RWPE2 (cell line): ENCODE data around the gene SLC12A1.

Experiments
- ATAC-seq: fragments of 200-7000 bp; cut with Tn5 transposase; 3 replicates; pipeline ENCODE4 v1.9.1; 2021; ENCODE audit warnings: low read depth
- DNase-seq: peaks from one replicate; pipeline ENCODE4 v3.0.0-alpha.2; 2020; ENCODE audit warnings: low spot score
- H3K27ac ChIP-seq: fragments of 450-650 bp; 2 replicates; pipeline ENCODE4 v1.5.1; 2017; ENCODE audit warnings: mild to moderate bottlenecking; ENCODE audit not compliant: poor library complexity, severe bottlenecking
- H3K27me3 ChIP-seq: fragments of 250-450 bp; sonication (Bioruptor Pico); 2 replicates; pipeline ENCODE4 v1.5.1; 2021; ENCODE audit warnings: mild to moderate bottlenecking, moderate library complexity; ENCODE audit not compliant: insufficient read depth, poor library complexity, severe bottlenecking
- H3K36me3 ChIP-seq: fragments of 250-450 bp; sonication (Bioruptor Pico); 2 replicates; pipeline ENCODE4 v1.5.1; 2020; ENCODE audit warnings: low read depth, mild to moderate bottlenecking, moderate library complexity
- H3K4me1 ChIP-seq: fragments of 250-450 bp; sonication (Bioruptor Pico); 2 replicates; pipeline ENCODE4 v1.5.1; 2021; ENCODE audit warnings: mild to moderate bottlenecking, moderate library complexity; ENCODE audit not compliant: insufficient read depth, poor library complexity, severe bottlenecking
- H3K4me3 ChIP-seq: fragments of 250-450 bp; sonication (Bioruptor Pico); 2 replicates; pipeline ENCODE4 v1.5.1; 2021; ENCODE audit warnings: mild to moderate bottlenecking, moderate library complexity; ENCODE audit not compliant: severe bottlenecking
- H3K9me3 ChIP-seq: fragments of 250-450 bp; sonication (Bioruptor Pico); 2 replicates; pipeline ENCODE4 v1.5.1; 2021; ENCODE audit warnings: mild to moderate bottlenecking, moderate library complexity; ENCODE audit not compliant: severe bottlenecking
- TF ChIP-seq, protein P1 (sequence below): fragments of 450-650 bp; IDR thresholded peaks from one replicate; pipeline ENCODE4 v1.5.1; 2017; ENCODE audit warnings: mild to moderate bottlenecking, moderate library complexity; ENCODE audit not compliant: poor library complexity, severe bottlenecking

The SLC12A1 gene

DNA sequence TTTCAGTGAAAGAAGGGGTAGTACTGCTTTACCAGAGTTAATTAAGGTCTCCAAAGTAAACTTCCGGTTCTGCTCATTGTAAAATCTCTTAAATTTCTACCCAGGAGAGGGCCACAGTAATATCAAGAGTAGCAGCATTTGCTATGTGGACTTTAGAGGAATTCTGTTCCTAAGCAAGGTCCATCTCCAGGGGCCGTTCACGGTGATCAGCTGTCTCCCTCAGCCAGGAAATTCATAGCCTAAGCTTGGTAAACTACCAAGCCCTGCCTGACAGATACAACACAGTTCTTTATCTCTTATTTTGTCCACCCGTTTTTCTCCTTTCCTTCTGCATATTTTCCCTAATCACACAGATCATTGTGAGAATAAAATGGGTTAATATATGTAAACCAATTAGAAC, 127.4 kb downstream of the SLC12A1 start:
- H3K27ac ChIP-seq: peak overlapping the region; percentile 81

DNA sequence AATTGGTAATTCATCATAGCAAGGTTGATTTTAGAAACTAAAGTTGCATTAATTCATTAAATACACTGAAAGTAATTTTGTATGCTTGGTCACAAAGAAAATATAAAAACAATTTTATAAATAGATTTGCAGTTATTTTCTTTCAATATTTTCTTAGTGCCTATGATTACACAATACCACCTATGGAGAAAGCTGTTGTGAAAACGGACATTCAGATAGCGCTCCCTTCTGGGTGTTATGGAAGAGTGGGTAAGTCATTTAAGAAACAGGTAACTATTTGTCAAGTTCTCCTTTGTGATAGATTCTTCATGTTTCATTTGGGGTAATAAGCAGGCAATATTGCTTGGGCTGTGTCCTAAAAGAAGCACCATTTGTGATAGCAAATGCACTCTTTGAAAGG, 128.2 kb downstream of the SLC12A1 start:
- Histone ChIP-seq H3K4me3 (no peak overlapping the region), H3K36me3 (peaks cover 63% of the 10 kb centered on the region), H3K27me3 (no peaks in the 10 kb centered on the region), H3K27ac (no peak overlapping the region), H3K4me1 (peaks cover 19% of the 10 kb centered on the region), H3K9me3 (no peaks in the 10 kb centered on the region)
- TF ChIP-seq, protein P1, sequence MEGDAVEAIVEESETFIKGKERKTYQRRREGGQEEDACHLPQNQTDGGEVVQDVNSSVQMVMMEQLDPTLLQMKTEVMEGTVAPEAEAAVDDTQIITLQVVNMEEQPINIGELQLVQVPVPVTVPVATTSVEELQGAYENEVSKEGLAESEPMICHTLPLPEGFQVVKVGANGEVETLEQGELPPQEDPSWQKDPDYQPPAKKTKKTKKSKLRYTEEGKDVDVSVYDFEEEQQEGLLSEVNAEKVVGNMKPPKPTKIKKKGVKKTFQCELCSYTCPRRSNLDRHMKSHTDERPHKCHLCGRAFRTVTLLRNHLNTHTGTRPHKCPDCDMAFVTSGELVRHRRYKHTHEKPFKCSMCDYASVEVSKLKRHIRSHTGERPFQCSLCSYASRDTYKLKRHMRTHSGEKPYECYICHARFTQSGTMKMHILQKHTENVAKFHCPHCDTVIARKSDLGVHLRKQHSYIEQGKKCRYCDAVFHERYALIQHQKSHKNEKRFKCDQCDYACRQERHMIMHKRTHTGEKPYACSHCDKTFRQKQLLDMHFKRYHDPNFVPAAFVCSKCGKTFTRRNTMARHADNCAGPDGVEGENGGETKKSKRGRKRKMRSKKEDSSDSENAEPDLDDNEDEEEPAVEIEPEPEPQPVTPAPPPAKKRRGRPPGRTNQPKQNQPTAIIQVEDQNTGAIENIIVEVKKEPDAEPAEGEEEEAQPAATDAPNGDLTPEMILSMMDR: no peak
- no peak for ATAC-seq
- no peak for DNase-seq

More for the DNA sequence above, 127.4 kb downstream of the SLC12A1 start:
- no peak for ATAC-seq
- Histone ChIP-seq H3K4me1 (peaks cover 19% of the 10 kb centered on the region), H3K27me3 (no peaks in the 10 kb centered on the region), H3K9me3 (no peaks in the 10 kb centered on the region), H3K36me3 (peaks cover 55% of the 10 kb centered on the region), H3K4me3 (peak overlapping the region; percentile 82)
- TF ChIP-seq, protein P1: no peak
- DNase-seq: no peak

DNA sequence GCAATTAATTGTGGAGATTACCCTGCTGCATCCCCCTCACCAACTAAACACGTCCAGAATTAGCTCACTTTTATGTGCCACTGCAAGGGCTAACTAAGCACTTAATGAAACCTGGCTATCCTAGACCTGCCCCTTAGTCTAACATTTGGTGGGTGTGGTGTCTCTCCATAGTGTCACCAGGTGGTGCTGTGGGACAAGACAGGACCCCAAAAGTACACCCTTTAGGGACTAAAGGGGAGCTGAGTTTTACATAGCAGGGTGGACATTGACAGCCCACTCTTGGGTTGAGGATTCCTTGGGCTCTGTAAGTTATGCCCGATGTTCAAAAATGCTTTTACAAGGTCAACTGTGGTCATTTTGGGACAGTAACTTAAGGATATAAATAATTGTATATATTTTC, 130.8 kb downstream of the SLC12A1 start:
- no peak for DNase-seq
- peaks cover 89% of the 10 kb centered on the region for H3K36me3 ChIP-seq
- TF ChIP-seq, protein P1: peak; percentile 56
- peak; percentile 20; the same call in 1 of the 3 replicates for ATAC-seq
- H3K4me1 ChIP-seq: peaks cover 14% of the 10 kb centered on the region
- no peaks in the 10 kb centered on the region for H3K27me3 ChIP-seq
- no peaks in the 10 kb centered on the region for H3K9me3 ChIP-seq
- no peak overlapping the region for H3K4me3 ChIP-seq
- H3K27ac ChIP-seq: no peak overlapping the region

DNA sequence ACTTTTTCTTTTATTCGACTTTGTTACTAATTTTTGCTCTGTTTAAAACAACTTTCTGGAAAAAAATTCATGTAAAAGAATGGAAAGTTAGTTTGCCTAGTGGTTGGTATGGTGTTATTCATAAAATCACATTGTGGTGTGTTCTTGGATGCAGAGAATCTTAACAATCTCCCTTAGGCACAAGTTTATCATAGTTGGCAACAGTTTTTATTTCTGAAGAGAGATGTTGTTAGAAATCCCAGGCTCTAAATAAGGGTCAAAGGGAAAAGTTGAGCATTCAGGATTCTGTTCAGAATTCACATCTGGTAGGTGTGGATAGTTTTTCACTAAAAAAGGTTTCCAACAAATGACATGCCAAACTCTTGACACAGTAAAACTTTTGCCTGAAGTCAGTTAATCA, 131.5 kb downstream of the SLC12A1 start:
- no peak for ATAC-seq
- Histone ChIP-seq H3K27me3 (no peaks in the 10 kb centered on the region), H3K9me3 (no peaks in the 10 kb centered on the region), H3K27ac (no peak overlapping the region), H3K36me3 (peaks cover 96% of the 10 kb centered on the region), H3K4me3 (no peak overlapping the region), H3K4me1 (peaks cover 14% of the 10 kb centered on the region)
- TF ChIP-seq, protein P1: no peak
- DNase-seq: no peak

DNA sequence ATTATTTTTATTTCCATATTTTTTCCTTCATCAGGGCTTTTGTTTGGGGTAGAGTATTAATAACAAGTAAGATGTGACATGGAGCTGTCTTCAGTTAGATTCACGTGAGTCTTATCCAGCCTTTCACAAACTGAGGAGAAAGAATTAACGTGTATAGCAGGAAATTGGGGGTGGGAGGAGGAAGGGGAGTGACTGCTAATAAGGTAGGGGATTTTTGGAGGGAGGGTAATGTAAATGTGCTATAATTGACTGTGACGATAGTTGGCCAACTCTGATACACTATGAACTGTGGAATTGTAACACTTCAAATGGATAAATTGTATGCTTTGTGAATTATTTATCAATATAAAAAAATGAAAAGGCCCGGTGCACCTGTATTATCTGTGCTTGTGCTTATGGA, 134.0 kb downstream of the SLC12A1 start:
- Histone ChIP-seq H3K4me3 (no peak overlapping the region), H3K36me3 (peaks cover 83% of the 10 kb centered on the region), H3K27ac (no peak overlapping the region), H3K9me3 (no peaks in the 10 kb centered on the region), H3K27me3 (no peaks in the 10 kb centered on the region), H3K4me1 (no peaks in the 10 kb centered on the region)
- DNase-seq: no peak
- ATAC-seq: no peak
- TF ChIP-seq, protein P1: no peak
